MG63 (cell line): ENCODE results near the gene F12. TPM values are rescaled to one million over a fixed set of nuclear protein-coding genes. Genes with fewer than 3 reads are reported as not detected.
"Not testable (repeated sequence)": the region's sequence is repeated elsewhere in the genome, so short reads cannot be mapped to it uniquely, and the experiment has no call there.

Experiments
- DNase-seq: peaks from one replicate; pipeline ENCODE4 v3.0.0-alpha.2; 2020
- H3K27me3 ChIP-seq: fragments of 250-450 bp; sonication (Bioruptor Pico); 2 replicates; pipeline ENCODE4 v1.5.1; 2020; ENCODE audit warnings: mild to moderate bottlenecking, moderate library complexity
- H3K36me3 ChIP-seq: fragments of 250-450 bp; sonication (Bioruptor Pico); 2 replicates; pipeline ENCODE4 v1.5.1; 2020; ENCODE audit warnings: mild to moderate bottlenecking, moderate library complexity
- H3K4me3 ChIP-seq: fragments of 250-450 bp; sonication (Bioruptor Pico); 2 replicates; pipeline ENCODE4 v1.5.1; 2020; ENCODE audit warnings: mild to moderate bottlenecking, moderate library complexity
- H3K9me3 ChIP-seq: fragments of 250-450 bp; sonication (Bioruptor Pico); 2 replicates; pipeline ENCODE4 v1.5.1; 2020; ENCODE audit warnings: mild to moderate bottlenecking, moderate library complexity
- total RNA-seq: library from RNA; depleted of rRNA; stranded (reverse); fragments of >200 nt; shearing (Covaris generic); gene quantifications from 2 replicates; pipeline ENCODE4 v1.2.3, GENCODE V29; 2014; ENCODE audit warnings: low replicate concordance

Gene F12
- total RNA-seq, 1 experiment from 2014 or later: 2.3 TPM

DNA sequence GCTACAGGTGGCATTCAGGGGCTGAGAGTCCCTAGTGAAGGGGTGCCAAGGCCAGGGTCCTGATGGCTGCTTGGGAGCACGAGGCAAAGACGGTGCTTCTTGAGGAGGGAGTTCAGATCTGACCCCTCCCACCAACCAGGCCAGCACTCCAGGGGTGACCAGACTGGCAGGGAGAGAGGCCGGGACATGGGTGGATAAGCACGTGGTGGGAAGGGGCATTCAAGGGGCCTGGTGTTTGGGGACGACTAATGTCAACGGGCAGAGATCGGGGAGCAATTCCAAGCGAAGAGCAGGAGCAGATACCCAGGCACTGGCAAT is 47.1 kb downstream of the F12 start:
- DNase-seq: no peak
- Histone ChIP-seq H3K9me3 (no peaks in the 10 kb centered on the region), H3K36me3 (no peaks in the 10 kb centered on the region), H3K4me3 (no peak overlapping the region), H3K27me3 (no peaks in the 10 kb centered on the region; the same call in 1 of the 2 replicates)

DNA sequence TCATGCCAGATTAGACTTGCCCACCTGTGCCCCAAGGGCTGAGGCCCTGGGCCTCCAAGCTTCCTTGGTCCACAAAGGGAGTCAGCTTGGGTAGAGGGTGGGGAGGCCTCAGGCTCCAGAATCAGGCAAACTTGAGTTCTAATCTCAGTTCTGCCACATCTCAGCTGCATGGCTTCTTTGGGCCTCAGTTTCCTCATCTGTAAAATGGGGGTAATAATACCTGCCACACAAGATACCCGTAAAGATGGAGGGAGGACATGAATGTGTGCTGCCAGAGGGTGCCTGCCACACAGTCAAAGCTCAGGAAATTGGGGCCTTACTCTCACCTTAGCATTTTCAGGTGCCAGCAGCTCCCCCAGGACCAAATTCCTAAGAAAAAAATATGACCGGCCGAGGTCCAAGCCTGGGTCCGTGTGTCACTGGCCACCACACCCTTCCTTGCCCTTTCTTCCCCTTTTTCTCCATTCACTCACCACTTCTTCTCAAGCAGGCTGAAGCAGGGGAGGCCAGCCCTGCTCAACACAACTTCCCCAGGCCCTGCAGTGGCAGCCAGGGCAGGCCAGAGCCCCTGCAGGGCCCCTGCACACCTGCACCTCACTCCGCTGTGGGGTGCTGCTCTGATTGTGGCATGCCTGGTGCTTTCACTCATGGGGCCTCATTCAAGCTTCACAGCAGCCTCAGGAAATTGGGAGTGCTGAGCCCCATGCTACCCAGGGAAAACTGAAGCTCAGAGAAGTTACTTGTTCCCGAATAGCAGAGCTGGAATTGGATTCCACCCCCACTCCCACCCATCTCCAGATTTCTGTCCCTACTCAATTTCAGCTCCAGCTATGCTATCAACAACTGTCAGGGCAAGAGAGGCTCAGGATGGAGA is 47.7 kb downstream of the F12 start:
- DNase-seq: no peak
- no peaks in the 10 kb centered on the region for H3K36me3 ChIP-seq
- H3K27me3 ChIP-seq: no peaks in the 10 kb centered on the region; the same call in 1 of the 2 replicates

DNA sequence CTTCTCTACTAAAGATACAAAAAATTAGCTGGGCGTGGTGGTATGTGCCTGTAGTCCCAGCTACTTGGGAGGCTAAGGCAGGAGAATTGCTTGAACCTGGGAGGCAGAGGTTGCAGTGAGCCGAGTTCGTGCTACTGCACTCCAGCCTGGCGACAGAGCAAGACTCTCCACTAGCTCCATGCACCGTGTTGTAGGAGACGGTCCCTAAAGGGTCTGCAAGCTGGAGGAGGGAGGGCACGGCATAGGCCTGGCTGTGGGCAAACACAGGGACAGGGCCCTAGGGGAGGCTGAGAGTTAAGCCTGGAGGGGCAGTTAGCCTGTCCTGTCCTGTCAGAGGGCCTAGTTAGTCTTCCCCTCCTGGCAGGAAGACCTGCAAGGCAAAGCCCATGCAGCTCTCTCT is 48.6 kb downstream of the F12 start:
- H3K9me3 ChIP-seq, H3K36me3 ChIP-seq, H3K4me3 ChIP-seq, H3K27me3 ChIP-seq, DNase-seq: not testable (repeated sequence)

More for the DNA sequence above, 47.7 kb downstream of the F12 start:
- no peaks in the 10 kb centered on the region for H3K9me3 ChIP-seq
- no peak overlapping the region for H3K4me3 ChIP-seq

DNA sequence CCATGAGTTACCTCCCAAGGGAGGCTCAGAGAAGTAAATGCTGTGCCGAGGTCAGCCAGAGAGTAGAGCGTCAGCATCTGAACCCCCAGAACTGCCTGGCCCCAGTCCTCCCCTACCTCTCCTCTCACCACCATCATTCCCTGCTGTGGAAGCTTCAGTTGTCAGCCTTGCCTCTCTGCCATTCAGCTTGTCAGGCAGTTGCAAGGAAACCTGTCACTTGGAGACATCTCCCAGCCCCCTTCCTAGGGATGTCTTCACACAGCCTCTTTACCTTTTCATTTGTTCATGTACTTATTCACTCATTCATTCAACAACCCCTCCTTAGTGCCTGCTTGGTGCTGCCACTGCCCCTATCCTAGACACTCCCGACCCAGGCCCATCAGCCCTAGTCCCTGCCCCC is 49.5 kb downstream of the F12 start:
- Histone ChIP-seq H3K4me3 (no peak overlapping the region), H3K36me3 (no peaks in the 10 kb centered on the region), H3K27me3 (no peaks in the 10 kb centered on the region; the same call in 1 of the 2 replicates), H3K9me3 (peaks cover 3% of the 10 kb centered on the region; the same call in 1 of the 2 replicates)
- DNase-seq: no peak

DNA sequence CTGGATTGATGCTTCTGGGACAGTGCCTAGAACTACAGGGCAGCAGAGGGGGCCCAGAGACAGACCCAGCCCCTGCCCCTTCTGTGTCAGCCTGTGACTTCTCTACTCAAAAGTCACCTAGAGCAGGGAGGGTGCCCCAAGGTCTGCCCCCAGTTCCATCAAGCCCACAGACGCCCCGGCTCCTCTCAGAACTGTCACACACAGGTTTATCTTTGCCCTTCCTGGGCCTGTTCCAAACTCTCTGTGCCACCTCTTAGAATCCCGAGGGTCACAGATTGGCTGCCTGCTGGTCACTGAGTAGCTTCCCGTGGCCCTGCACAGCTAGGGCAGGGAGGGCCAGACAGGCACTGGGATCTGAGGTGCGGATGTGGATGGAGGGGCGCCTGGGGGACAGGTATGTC is 49.9 kb downstream of the F12 start:
- Histone ChIP-seq H3K9me3 (peaks cover 3% of the 10 kb centered on the region; the same call in 1 of the 2 replicates), H3K36me3 (no peaks in the 10 kb centered on the region), H3K4me3 (no peak overlapping the region), H3K27me3 (no peaks in the 10 kb centered on the region; the same call in 1 of the 2 replicates)
- no peak for DNase-seq

DNA sequence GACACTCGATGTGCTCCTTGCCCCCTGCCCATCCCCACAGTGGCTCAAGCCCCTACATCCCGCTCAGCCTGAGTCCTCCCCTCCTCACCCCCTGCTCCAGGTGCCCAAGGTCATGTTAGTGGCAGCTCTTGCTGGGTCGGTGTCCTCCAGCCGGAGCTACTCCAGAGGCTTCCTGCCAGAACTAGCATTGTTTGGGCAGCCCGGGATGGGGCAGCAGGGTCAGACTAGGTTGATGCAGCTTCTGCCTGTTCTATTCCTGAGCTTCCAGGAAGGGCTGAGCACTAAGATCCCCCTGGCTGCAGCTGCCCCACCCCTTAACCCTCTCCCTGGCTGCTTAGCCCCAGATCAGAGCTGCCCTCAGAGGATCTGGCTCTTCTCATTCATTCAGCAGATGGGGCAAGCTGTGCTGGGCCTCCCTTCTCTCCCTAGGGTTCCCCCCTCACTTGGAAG is 51.0 kb downstream of the F12 start:
- Histone ChIP-seq H3K27me3 (no peaks in the 10 kb centered on the region; the same call in 1 of the 2 replicates), H3K4me3 (no peak overlapping the region), H3K9me3 (peaks cover 3% of the 10 kb centered on the region; the same call in 1 of the 2 replicates), H3K36me3 (no peaks in the 10 kb centered on the region)
- no peak for DNase-seq

DNA sequence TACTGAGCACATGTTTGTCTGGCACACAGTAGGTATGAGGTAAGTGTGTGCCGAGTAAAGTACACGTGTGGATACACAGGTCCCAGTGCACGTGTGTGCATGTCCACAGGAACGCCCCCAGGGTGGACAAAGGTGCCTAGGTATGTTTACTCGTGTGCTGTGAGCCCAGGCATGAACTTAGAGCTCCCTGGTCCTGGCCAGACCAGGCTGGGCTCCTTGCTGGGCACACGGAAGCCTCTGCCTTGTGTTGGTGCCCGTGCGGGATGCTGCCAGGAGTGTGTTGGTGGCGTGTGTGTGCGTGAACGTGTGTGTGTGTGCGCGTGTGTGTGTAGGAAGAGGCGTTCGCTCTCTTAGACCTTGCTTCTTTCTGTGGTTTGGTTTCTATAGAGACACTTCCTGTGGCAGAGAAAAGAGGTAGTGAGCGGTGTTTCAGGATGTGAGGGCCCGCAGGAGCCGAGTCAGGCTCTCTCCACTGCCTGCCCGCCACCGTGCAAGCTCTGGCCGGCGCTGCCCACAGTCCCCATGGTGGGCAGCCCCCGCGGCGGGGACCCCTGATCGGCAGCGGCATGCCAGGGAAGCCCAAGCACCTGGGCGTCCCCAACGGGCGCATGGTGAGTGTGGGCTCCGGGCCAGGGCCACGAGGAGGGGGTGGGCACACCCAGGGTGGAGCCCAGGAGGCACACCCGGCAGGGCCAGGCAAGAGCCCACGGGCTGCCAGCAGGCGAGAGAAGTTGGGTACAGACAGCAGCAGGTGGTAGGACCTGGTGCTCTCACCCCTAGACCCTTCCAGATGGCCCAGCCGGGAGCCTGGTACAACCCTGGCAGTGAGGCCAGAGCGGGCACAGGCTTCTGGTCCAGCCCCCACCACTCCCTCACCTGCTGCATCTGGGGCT is 51.7 kb downstream of the F12 start, which contains the start of gene RGS14:
RGS14 (plus strand) TSS at position 466 of the 893 bp plus-strand sequence; CDS start at position 567, 101 bp downstream.
- H3K36me3 ChIP-seq: no peaks in the 10 kb centered on the region
- no peaks in the 10 kb centered on the region; the same call in 1 of the 2 replicates for H3K27me3 ChIP-seq
- peaks cover 3% of the 10 kb centered on the region; the same call in 1 of the 2 replicates for H3K9me3 ChIP-seq
- no peak within 1 kb of the TSS for H3K4me3 ChIP-seq
- no peak for DNase-seq

DNA sequence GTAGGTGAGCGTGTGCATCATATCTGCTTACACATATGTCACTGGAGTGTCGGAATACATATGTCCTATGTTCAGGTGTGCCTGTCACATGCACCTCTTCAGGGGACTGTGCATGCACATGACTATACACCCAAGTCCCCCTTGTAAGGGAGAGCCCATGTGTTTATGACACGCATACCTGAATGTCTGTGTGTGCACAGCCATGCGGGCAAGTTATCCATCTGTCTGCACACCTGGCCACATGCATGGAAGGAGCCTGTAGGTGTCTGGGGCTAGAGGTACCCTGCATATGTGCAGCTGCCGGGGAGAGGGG is 52.3 kb downstream of the F12 start:
- no peak overlapping the region for H3K4me3 ChIP-seq
- H3K27me3 ChIP-seq: no peaks in the 10 kb centered on the region; the same call in 1 of the 2 replicates
- no peaks in the 10 kb centered on the region for H3K36me3 ChIP-seq
- no peak for DNase-seq
- peaks cover 3% of the 10 kb centered on the region; the same call in 1 of the 2 replicates for H3K9me3 ChIP-seq

DNA sequence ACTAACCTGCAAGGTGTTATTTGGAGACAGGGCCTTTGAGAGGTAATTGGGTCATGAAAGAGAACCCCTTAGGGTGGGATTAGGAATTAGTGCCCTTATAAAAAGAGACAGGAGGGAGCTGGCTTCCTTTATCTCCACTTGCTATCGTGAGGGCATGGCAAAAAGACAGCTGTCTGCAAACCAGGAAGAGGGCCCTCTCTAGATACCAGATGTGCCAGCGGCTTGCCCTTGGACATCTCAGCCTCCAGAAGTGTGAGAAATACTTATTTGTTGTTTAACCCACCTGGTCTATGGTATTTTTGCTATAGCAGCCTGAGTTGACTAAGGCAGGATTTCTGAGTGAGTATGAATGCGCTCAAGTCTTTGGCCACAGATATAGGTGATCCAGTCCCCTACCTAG is 52.6 kb downstream of the F12 start:
- DNase-seq: no peak
- Histone ChIP-seq H3K36me3 (no peaks in the 10 kb centered on the region), H3K9me3 (peaks cover 3% of the 10 kb centered on the region; the same call in 1 of the 2 replicates), H3K27me3 (no peaks in the 10 kb centered on the region; the same call in 1 of the 2 replicates), H3K4me3 (no peak overlapping the region)

DNA sequence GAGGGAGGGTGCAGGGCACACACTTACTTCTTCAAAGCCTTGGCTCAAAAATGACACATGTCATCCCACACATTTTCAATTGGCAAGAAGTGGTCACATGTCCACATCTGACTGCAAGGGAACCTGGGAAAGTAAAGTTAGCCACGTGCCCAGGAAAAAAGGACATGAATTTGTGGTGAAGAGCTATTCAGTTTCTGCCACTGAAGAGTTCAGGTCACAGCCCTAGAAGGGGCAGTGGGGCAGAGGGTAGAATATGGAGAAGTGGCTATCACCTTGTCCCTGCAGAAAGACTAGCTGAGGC is 53.5 kb downstream of the F12 start:
- Histone ChIP-seq H3K36me3 (peaks cover 3% of the 10 kb centered on the region; the same call in 1 of the 2 replicates), H3K9me3 (peaks cover 3% of the 10 kb centered on the region; the same call in 1 of the 2 replicates), H3K4me3 (no peak overlapping the region), H3K27me3 (no peaks in the 10 kb centered on the region; the same call in 1 of the 2 replicates)
- no peak for DNase-seq

DNA sequence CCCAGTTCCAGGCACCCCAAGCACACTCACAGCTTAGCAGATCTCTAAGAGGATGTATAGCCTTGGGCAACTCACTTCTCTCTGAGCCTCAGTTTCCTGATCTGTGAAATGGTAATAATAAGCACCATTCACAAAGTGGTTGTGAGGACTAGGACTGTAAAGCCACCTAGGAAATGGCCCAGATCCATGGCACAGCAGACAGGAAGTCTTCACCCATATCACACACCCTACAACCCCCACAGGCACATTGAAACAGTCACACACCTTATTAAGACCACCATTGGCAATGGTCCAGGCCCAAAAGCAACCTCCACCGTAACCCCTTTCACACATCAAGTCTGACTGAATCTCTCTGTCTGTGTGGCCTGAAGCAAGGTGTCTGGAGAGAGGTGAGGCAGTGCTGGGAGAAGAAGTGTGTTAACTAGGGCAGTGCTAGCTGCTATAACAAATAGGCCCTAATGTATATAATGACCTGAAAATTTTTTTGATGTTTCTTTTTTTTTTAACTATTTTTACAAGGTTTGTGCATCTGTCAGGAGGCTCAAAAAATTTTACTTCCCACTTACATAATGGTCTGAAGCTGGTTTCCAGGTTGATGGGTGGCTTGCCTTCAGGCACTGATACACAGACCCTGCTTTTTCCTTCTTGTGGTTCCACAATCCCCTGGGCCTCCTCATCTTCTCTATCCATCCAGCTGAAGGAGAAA is 54.0 kb downstream of the F12 start:
- peaks cover 6% of the 10 kb centered on the region; the same call in 1 of the 2 replicates for H3K36me3 ChIP-seq
- H3K9me3 ChIP-seq: peaks cover 3% of the 10 kb centered on the region; the same call in 1 of the 2 replicates
- DNase-seq: no peak
- no peak overlapping the region for H3K4me3 ChIP-seq
- H3K27me3 ChIP-seq: no peaks in the 10 kb centered on the region; the same call in 1 of the 2 replicates

DNA sequence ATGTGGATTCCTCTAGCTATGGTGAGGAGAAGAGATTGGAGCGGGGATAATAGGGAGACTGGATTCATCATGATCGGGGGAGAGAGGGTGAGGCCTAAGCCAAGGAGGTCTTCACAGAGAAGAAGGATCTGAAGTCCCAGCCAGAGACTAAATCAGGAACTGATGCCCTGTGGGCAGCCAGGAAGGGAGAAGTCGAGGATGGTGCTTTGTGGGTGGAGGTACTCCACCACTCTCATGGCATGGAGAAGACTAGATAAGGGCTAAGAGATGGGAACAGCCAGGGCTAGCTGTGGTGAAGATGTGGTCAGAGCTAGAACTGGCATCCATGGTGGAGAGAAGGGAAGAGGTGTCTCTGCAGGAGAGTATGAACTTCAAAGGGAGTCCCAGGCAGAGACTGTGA is 54.7 kb downstream of the F12 start:
- Histone ChIP-seq H3K36me3 (peaks cover 11% of the 10 kb centered on the region; the same call in 1 of the 2 replicates), H3K27me3 (no peaks in the 10 kb centered on the region; the same call in 1 of the 2 replicates), H3K4me3 (no peak overlapping the region), H3K9me3 (peaks cover 3% of the 10 kb centered on the region; the same call in 1 of the 2 replicates)
- no peak for DNase-seq

DNA sequence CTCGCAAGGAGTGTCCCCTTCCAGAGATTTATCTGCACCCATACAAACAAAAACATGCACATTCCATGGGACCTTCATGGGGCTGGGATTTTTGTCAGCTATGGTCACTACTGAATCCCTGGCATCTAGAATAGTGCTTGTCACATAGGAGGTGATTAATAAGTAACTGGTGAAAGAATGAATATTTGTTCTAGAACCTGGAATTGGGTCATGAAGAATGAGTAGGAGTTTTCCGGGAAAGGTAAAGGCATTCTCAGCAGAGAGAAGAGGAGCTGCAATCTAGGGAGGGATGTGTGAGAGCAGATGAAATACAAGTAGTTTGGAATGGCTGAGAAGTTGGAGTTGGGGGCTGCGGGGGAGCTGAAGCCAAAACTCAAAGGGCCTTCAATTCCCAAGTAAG is 55.1 kb downstream of the F12 start:
- peaks cover 3% of the 10 kb centered on the region; the same call in 1 of the 2 replicates for H3K9me3 ChIP-seq
- DNase-seq: no peak
- H3K27me3 ChIP-seq: no peaks in the 10 kb centered on the region; the same call in 1 of the 2 replicates
- H3K36me3 ChIP-seq: peaks cover 16% of the 10 kb centered on the region
- H3K4me3 ChIP-seq: no peak overlapping the region

DNA sequence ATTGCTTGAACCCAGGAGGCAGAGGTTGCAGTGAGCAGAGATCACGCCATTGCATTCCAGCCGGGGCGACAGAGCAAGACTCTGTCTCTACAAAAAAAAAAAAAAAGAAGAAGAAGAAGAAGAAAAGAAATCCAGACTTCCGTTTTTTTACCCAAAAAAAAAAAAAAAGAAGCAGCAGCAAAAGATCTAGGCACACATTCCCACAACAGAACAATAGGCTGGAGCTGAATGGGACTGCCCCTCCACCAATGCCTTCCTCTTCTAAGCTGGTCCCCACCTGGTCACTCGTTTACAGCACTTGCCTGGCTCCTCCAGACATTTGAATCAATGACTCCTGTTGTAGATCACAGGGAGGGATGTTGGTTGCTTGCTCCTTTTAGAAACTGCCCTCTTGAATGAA is 56.3 kb downstream of the F12 start:
- no peak for DNase-seq
- Histone ChIP-seq H3K27me3 (no peaks in the 10 kb centered on the region; the same call in 1 of the 2 replicates), H3K36me3 (peaks cover 20% of the 10 kb centered on the region), H3K4me3 (no peak overlapping the region), H3K9me3 (peaks cover 3% of the 10 kb centered on the region; the same call in 1 of the 2 replicates)
